GM23338 (cell line): ENCODE measurements around the gene SLC10A3. TPM values are rescaled to one million over a fixed set of nuclear protein-coding genes. Genes with fewer than 3 reads are reported as not detected.

Experiments used
- ATAC-seq: fragments of 200-7000 bp; cut with Tn5 transposase; 3 replicates; pipeline ENCODE4 v1.9.1; 2020
- DNase-seq: peaks from one replicate; pipeline ENCODE4 v3.0.0-alpha.2; 2015; ENCODE audit warnings: low spot score
- H2AFZ ChIP-seq: fragments of 200-600 bp; sonication (generic); 2 replicates; pipeline ENCODE4 v1.8.0; 2016; ENCODE audit warnings: antibody characterized with exemption, mild to moderate bottlenecking, moderate library complexity
- H3F3A ChIP-seq: fragments of 200-600 bp; sonication (generic); replicated peaks from 2 replicates; pipeline ENCODE4 v1.8.0; 2017; ENCODE audit warnings: antibody characterized with exemption, mixed run types, low read depth
- H3K27ac ChIP-seq: fragments of 200-600 bp; sonication (generic); 2 replicates; pipeline ENCODE4 v1.6.1; 2016; ENCODE audit warnings: low read depth
- H3K27me3 ChIP-seq: fragments of 200-600 bp; sonication (generic); 2 replicates; pipeline ENCODE4 v1.8.0; 2016; ENCODE audit warnings: mild to moderate bottlenecking, mixed run types, moderate library complexity; ENCODE audit not compliant: insufficient read depth
- H3K36me3 ChIP-seq: fragments of 200-600 bp; sonication (generic); 2 replicates; pipeline ENCODE4 v1.8.0; 2016; ENCODE audit warnings: mild to moderate bottlenecking; ENCODE audit not compliant: insufficient read depth
- H3K4me1 ChIP-seq: fragments of 200-600 bp; sonication (generic); 2 replicates; pipeline ENCODE4 v1.8.0; 2016; ENCODE audit warnings: mild to moderate bottlenecking, moderate library complexity; ENCODE audit not compliant: insufficient read depth
- H3K4me2 ChIP-seq: fragments of 200-600 bp; sonication (generic); 2 replicates; pipeline ENCODE4 v1.7.1; 2017; ENCODE audit warnings: mixed run types
- H3K4me3 ChIP-seq: fragments of 200-600 bp; sonication (generic); 2 replicates; pipeline ENCODE4 v1.6.1; 2016; ENCODE audit warnings: mixed run types
- H3K79me2 ChIP-seq: fragments of 200-600 bp; sonication (generic); replicated peaks from 2 replicates; pipeline ENCODE4 v1.8.0; 2017; ENCODE audit warnings: mild to moderate bottlenecking; ENCODE audit not compliant: insufficient read depth
- H3K9me2 ChIP-seq: fragments of 200-600 bp; sonication (generic); 2 replicates; pipeline ENCODE4 v1.8.0; 2017; ENCODE audit not compliant: insufficient read depth
- H4K20me1 ChIP-seq: fragments of 200-600 bp; sonication (generic); replicated peaks from 2 replicates; pipeline ENCODE4 v1.8.0; 2017; ENCODE audit warnings: mild to moderate bottlenecking; ENCODE audit not compliant: insufficient read depth
- H3K27ac Mint-ChIP-seq: 2 replicates; pipeline ENCODE4 v1.8.0; 2020; ENCODE audit warnings: inconsistent platforms, mild to moderate bottlenecking, moderate library complexity, mixed read lengths
- H3K27me3 Mint-ChIP-seq: 3 replicates; pipeline ENCODE4 v1.8.0; 2022; ENCODE audit warnings: low read depth, mild to moderate bottlenecking, moderate library complexity, mixed read lengths, inconsistent platforms; ENCODE audit not compliant: insufficient read depth, poor library complexity
- H3K36me3 Mint-ChIP-seq: 3 replicates; pipeline ENCODE4 v1.8.0; 2021; ENCODE audit warnings: low read depth, mild to moderate bottlenecking, inconsistent platforms, moderate library complexity, mixed read lengths
- H3K4me1 Mint-ChIP-seq: 3 replicates; pipeline ENCODE4 v1.8.0; 2020; ENCODE audit warnings: mild to moderate bottlenecking, inconsistent platforms, mixed read lengths
- H3K4me3 Mint-ChIP-seq: 3 replicates; pipeline ENCODE4 v1.8.0; 2021; ENCODE audit warnings: moderate library complexity, mild to moderate bottlenecking, inconsistent platforms, mixed read lengths
- H3K9me3 Mint-ChIP-seq: 3 replicates; pipeline ENCODE4 v1.8.0; 2020; ENCODE audit warnings: moderate library complexity, mild to moderate bottlenecking, inconsistent platforms, mixed read lengths
- CREB1 ChIP-seq: fragments of 250-450 bp; sonication (Bioruptor Pico); IDR thresholded peaks from 2 replicates; pipeline ENCODE4 v1.5.0; 2020; ENCODE audit warnings: low read depth, mild to moderate bottlenecking, moderate library complexity
- JUNB ChIP-seq: IDR thresholded peaks from one replicate; pipeline ENCODE4 v1.6.1; 2016; ENCODE audit warnings: antibody characterized with exemption; ENCODE audit not compliant: unreplicated experiment
- NANOG ChIP-seq: IDR thresholded peaks from 2 replicates; pipeline ENCODE4 v1.6.1; 2016; ENCODE audit warnings: antibody characterized with exemption, borderline replicate concordance
- REST ChIP-seq: IDR thresholded peaks from one replicate; pipeline ENCODE4 v1.6.1; 2018; ENCODE audit warnings: antibody characterized with exemption; ENCODE audit not compliant: unreplicated experiment
- STAT1 ChIP-seq: IDR thresholded peaks from one replicate; pipeline ENCODE4 v1.6.1; 2016; ENCODE audit warnings: antibody characterized with exemption; ENCODE audit not compliant: unreplicated experiment
- ZNF114 ChIP-seq: fragments of 250-450 bp; sonication (Bioruptor Pico); IDR thresholded peaks from 2 replicates; pipeline ENCODE4 v1.5.0; 2020; ENCODE audit warnings: mild to moderate bottlenecking, moderate library complexity
- ZNF331 ChIP-seq: fragments of 250-450 bp; sonication (Bioruptor Pico); IDR thresholded peaks from 2 replicates; pipeline ENCODE4 v1.5.0; 2020; ENCODE audit warnings: low read depth, mild to moderate bottlenecking, moderate library complexity
- ZNF462 ChIP-seq: fragments of 250-450 bp; sonication (Bioruptor Pico); IDR thresholded peaks from 2 replicates; pipeline ENCODE4 v1.5.0; 2020; ENCODE audit warnings: mild to moderate bottlenecking, moderate library complexity
- polyA plus RNA-seq: library from polyadenylated mRNA; unstranded; fragments of >200 nt; fragmentation: Nextera tagmentation; extraction: Ambion mirVana; gene quantifications from 2 replicates; pipeline ENCODE4 v1.2.1, GENCODE V29; 2016
- total RNA-seq: library from RNA; depleted of rRNA; stranded (reverse); fragments of >200 nt; shearing (Covaris generic); gene quantifications from 2 replicates; pipeline ENCODE4 v1.2.3, GENCODE V29; 2014
- TF ChIP-seq, protein P1 (sequence below): IDR thresholded peaks from 2 replicates; pipeline ENCODE4 v1.6.1; 2016; ENCODE audit warnings: antibody characterized with exemption

SLC10A3 gene
- total and polyA plus RNA-seq, 2 experiments from 2014 or later: 7.6 to 17.6 TPM

DNA sequence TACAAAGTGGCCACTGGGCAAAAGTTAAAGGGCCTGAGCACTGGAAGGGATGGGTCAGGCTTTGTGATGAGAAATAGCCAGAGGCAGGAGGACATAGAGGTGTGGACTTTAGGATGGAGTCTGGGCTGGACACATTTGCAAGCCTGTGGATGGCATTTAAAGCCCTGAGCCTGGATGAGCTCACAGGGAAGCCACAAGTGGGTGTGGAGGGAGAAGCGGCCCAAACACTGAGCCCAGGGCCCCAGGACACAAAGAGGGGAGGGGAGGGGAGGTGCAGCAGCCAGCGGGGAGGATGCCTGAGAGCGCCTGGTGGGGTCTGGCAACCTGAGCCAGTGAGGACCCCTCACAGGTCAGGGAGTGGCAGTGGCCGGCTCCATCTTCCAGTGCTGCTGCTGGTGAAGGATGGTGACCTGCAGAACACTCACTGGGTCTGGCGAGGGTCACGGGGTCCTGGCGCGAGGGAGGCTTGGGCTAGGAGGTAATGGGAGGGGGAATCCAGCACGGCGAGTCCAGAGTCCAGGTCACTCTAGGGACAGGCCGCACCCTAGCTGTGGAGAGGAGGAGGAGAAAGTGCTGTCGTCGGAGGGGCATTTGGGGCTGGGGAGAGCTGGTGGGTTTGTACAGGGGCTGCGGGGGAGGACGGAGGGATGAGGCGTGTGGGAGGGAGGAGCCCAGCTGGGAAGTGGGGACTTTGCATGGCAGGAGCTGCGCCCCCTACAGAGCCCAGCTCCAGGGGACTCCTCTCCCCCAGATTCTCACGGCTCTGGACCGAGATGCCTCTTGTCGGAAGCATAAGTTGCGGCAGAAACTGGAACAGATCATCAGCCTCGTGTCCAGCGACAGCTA, 18.4 kb downstream of the SLC10A3 start:
- H2AFZ ChIP-seq: no peak overlapping the region
- Mint-ChIP-seq H3K27ac (no peak overlapping the region), H3K4me1 (no peaks in the 10 kb centered on the region), H3K4me3 (no peak overlapping the region), H3K36me3 (peaks cover 10% of the 10 kb centered on the region), H3K27me3 (peaks cover 6% of the 10 kb centered on the region), H3K9me3 (no peaks in the 10 kb centered on the region)
- DNase-seq: no peak
- H3F3A ChIP-seq: no peaks in the 10 kb centered on the region
- no peaks in the 10 kb centered on the region for H3K9me2 ChIP-seq
- no peaks in the 10 kb centered on the region; the same call in 1 of the 2 replicates for H4K20me1 ChIP-seq
- H3K79me2 ChIP-seq: no peaks in the 10 kb centered on the region
- no peak overlapping the region for H3K4me3 ChIP-seq
- H3K4me2 ChIP-seq: no peak overlapping the region
- TF ChIP-seq, protein P1, sequence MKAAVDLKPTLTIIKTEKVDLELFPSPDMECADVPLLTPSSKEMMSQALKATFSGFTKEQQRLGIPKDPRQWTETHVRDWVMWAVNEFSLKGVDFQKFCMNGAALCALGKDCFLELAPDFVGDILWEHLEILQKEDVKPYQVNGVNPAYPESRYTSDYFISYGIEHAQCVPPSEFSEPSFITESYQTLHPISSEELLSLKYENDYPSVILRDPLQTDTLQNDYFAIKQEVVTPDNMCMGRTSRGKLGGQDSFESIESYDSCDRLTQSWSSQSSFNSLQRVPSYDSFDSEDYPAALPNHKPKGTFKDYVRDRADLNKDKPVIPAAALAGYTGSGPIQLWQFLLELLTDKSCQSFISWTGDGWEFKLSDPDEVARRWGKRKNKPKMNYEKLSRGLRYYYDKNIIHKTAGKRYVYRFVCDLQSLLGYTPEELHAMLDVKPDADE: no peak
- TF ChIP-seq CREB1 (no peak), STAT1 (no peak), REST (no peak), ZNF114 (no peak), NANOG (no peak), JUNB (no peak), ZNF331 (no peak)
- H3K4me1 ChIP-seq: no peaks in the 10 kb centered on the region
- H3K27ac ChIP-seq: no peak overlapping the region
- H3K36me3 ChIP-seq: no peaks in the 10 kb centered on the region
- H3K27me3 ChIP-seq: no peaks in the 10 kb centered on the region
- no peak for ATAC-seq

GRCh38 chrX:154470914-154471568, 19.4 kb downstream of the SLC10A3 start:
- Mint-ChIP-seq H3K9me3 (no peaks in the 10 kb centered on the region), H3K4me3 (no peak overlapping the region), H3K4me1 (no peaks in the 10 kb centered on the region), H3K27ac (no peak overlapping the region), H3K27me3 (peaks cover 4% of the 10 kb centered on the region), H3K36me3 (peaks cover 10% of the 10 kb centered on the region)
- H3K4me2 ChIP-seq: no peak overlapping the region
- no peaks in the 10 kb centered on the region for H3K79me2 ChIP-seq
- H3K4me3 ChIP-seq: no peak overlapping the region
- no peak overlapping the region for H2AFZ ChIP-seq
- no peak for DNase-seq
- H4K20me1 ChIP-seq: no peaks in the 10 kb centered on the region; the same call in 1 of the 2 replicates
- H3K36me3 ChIP-seq: no peaks in the 10 kb centered on the region
- H3F3A ChIP-seq: no peaks in the 10 kb centered on the region
- no peaks in the 10 kb centered on the region for H3K9me2 ChIP-seq
- no peaks in the 10 kb centered on the region for H3K4me1 ChIP-seq
- H3K27ac ChIP-seq: no peak overlapping the region
- ATAC-seq: no peak
- no peaks in the 10 kb centered on the region for H3K27me3 ChIP-seq
- TF ChIP-seq ZNF331: no peak
- no peak for TF ChIP-seq CREB1
- TF ChIP-seq STAT1: no peak
- TF ChIP-seq ZNF462 (CRISPR knock-in tag): no peak
